HG03520 (cell line): ENCODE measurements around the gene SLC9B1.

ENCODE experiments used
- ATAC-seq: cut with Tn5 transposase; IDR thresholded peaks from one replicate; pipeline ENCODE4 v1.9.1; 2021; ENCODE audit warnings: mild to moderate bottlenecking, moderate library complexity; ENCODE audit not compliant: unreplicated experiment

The SLC9B1 gene, protein sequence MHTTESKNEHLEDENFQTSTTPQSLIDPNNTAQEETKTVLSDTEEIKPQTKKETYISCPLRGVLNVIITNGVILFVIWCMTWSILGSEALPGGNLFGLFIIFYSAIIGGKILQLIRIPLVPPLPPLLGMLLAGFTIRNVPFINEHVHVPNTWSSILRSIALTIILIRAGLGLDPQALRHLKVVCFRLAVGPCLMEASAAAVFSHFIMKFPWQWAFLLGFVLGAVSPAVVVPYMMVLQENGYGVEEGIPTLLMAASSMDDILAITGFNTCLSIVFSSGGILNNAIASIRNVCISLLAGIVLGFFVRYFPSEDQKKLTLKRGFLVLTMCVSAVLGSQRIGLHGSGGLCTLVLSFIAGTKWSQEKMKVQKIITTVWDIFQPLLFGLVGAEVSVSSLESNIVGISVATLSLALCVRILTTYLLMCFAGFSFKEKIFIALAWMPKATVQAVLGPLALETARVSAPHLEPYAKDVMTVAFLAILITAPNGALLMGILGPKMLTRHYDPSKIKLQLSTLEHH

GRCh38 chr4:103019308-103020124, at the start of gene SLC9B1:
TSS of gene SLC9B1 (minus strand) at chr4:103019705. CDS start at chr4:102991711, 27,994 bp downstream.
- ATAC-seq = peak; percentile 98

GRCh38 chr4:103067841-103068547, 48.5 kb upstream of the SLC9B1 start:
- ATAC-seq = no peak

- no peak for ATAC-seq
Measured at GRCh38 chr4:103060453-103061148, 41.1 kb upstream of the SLC9B1 start.

- no peak for ATAC-seq
Measured at GRCh38 chr4:103054030-103054429, 34.5 kb upstream of the SLC9B1 start.

GRCh38 chr4:103052779-103053178, 33.3 kb upstream of the SLC9B1 start:
- ATAC-seq = no peak

DNA sequence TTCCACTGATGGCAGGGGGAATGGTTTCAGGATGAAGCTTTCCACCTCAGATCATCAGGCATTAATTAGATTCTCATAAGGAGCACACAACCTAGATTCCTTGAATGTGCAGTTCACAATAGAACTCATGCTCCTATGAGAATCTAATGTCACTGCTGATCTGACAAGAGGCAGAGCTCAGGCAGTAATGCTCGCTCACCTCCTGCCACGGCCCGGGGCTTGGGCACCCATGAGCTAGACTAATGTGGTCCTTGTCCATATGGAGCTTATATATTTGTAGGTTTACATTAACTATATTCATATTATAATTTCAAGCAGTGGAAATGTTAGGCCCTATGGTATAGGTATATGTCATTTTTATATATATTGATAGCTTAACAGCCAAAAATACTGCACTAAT, 32.6 kb upstream of the SLC9B1 start:
- no peak for ATAC-seq

GRCh38 chr4:103050736-103051436, 31.4 kb upstream of the SLC9B1 start:
- no peak for ATAC-seq

- ATAC-seq = peak; percentile 91
Measured at GRCh38 chr4:103046416-103047290, 27.1 kb upstream of the SLC9B1 start.

DNA sequence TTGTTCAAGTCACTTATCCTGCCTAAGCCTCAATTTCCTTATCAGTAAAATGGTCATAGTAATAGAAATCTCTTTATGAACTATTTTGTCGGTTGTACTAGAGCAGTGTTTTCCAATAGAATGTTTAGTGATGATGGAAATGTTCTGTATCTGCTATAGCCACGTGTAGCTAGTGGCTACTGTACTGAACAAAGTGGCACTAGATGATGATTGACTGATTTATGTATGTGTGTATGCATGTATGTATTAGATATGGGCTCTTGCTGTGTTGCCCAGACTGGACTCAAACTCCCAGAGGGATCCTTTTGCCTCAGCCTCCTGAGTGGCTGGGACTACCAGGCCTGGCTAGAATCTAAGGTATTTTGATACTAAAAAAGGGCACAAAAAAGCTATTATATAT, 24.7 kb upstream of the SLC9B1 start:
- no peak for ATAC-seq

DNA sequence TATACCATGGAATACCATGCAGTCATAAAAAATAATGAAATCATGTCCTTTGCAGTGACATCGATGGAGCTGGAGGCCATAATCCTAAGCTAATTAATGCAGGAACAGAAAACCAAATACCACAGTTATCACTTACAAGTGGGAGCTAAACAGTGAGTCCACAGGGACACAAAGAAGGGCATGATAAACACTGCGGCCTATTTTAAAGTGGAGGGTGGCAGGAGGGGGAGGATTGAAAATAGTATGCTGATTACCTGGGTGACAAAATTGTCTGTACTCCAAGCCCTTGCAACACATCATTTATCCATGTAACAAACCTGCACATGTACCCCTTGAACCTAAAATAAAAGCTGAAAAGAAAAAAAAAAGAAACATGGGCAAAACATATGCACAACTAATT, 16.7 kb upstream of the SLC9B1 start:
- ATAC-seq = no peak

- ATAC-seq = peak; percentile 64
Measured at GRCh38 chr4:103032574-103032973, 13.1 kb upstream of the SLC9B1 start.

DNA sequence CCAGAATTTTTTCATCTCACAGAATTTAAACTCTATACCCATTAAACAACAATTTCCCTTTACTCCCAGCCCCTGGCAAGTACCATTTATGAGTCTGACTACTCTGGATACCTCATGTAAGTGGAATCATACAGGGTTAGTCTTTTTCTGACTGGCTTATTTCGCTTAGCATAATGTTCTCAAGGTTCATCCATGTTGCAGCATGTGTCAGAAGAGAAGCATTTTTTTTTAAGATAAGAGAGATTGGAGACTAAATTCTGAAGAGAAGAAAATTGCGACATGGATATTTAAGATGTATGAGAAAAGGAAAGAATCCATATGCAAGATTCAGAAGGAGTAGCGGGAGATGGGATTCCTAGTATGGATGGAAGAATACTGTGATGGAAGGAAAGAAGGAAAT, 11.3 kb upstream of the SLC9B1 start:
- no peak for ATAC-seq

GRCh38 chr4:103029300-103029699, 9.8 kb upstream of the SLC9B1 start:
- ATAC-seq = no peak

- no peak for ATAC-seq
Measured at GRCh38 chr4:103026868-103027267, 7.4 kb upstream of the SLC9B1 start.

DNA sequence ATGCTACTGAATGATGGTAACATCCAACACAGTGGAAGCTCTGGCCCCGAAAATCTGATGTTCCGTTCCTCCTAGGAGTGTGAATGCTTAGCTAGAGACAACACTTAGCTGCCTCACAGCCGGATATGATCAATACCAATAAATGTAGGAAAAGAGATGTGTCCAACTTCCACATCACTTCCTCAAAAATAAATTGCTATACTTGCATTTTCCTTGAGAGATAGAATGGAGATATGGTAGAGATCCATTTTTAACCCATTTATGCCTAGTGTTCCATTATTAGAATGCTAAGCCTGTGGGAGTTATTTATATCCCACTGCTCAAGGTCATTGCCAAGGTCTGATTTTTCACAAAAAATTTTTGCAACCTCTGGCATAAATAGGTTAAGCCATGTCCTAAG, 5.5 kb upstream of the SLC9B1 start:
- no peak for ATAC-seq

- ATAC-seq = no peak
Measured at GRCh38 chr4:103021120-103021519, 1.6 kb upstream of the SLC9B1 start.

- no peak for ATAC-seq
Measured at GRCh38 chr4:103018391-103019307, 856 bp downstream of the SLC9B1 start.

- ATAC-seq = no peak
Measured at GRCh38 chr4:103012551-103012950, 7.0 kb downstream of the SLC9B1 start.
